IMR-90 (cell line): ENCODE data around the gene ARHGAP15.

Experiments
- BHLHE40 ChIP-seq: fragments of 150-350 bp; IDR thresholded peaks from 2 replicates; pipeline ENCODE4 v1.6.1; 2016; ENCODE audit warnings: mild to moderate bottlenecking, low read depth, low read length
- POLR2A ChIP-seq: IDR thresholded peaks from 2 replicates; pipeline ENCODE4 v1.6.1; 2012; ENCODE audit warnings: mild to moderate bottlenecking, low read depth, low read length
- RAD21 ChIP-seq: IDR thresholded peaks from 2 replicates; pipeline ENCODE4 v1.6.1; 2012; ENCODE audit warnings: low read length, improper control_type of control experiment
- RFX5 ChIP-seq: IDR thresholded peaks from 2 replicates; pipeline ENCODE4 v1.8.0; 2012; ENCODE audit warnings: low read depth, mild to moderate bottlenecking, low read length, moderate library complexity

DNA sequence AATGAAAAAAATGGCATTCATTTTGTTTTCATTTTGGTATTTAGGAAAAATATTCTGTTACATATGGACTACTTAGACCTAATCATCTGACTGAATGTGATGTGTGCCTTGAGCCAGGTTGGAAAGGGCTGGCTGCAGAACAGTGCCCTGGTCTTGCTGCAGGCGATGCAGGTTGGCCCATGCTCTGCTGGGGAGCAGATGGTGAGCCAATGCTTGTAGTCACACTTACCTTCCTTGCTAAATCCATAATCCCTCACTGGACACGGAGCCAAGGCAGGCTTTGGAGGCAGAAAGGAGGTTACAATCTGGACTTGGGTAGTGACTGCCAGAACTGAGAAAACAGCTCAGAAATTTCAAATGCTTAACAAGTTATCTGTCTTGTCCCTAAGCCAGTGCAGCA is 228.7 kb downstream of the ARHGAP15 start:
- no peak for TF ChIP-seq RAD21
- TF ChIP-seq POLR2A, result no peak
- no peak for TF ChIP-seq BHLHE40
- no peak for TF ChIP-seq RFX5
